HG03354 (cell line): ENCODE measurements around the gene CSNK2B.
"Not testable (repeated sequence)": the region's sequence is repeated elsewhere in the genome, so short reads cannot be mapped to it uniquely, and the experiment has no call there.

ENCODE experiments used
- ATAC-seq: cut with Tn5 transposase; IDR thresholded peaks from one replicate; pipeline ENCODE4 v1.9.1; 2021; ENCODE audit warnings: mild to moderate bottlenecking; ENCODE audit not compliant: unreplicated experiment, poor library complexity, severe bottlenecking

CSNK2B gene

GRCh38 chr6:31707701-31708100 is 41.8 kb downstream of the CSNK2B start:
- ATAC-seq, result no peak

GRCh38 chr6:31708224-31708623 is 42.3 kb downstream of the CSNK2B start:
- no peak for ATAC-seq

GRCh38 chr6:31709157-31709556 is 43.3 kb downstream of the CSNK2B start:
- not testable (repeated sequence) for ATAC-seq

- ATAC-seq, result no peak
These were observed 44.8 kb downstream of the CSNK2B start for GRCh38 chr6:31710523-31711219.

GRCh38 chr6:31711233-31711632 is 45.4 kb downstream of the CSNK2B start:
- no peak for ATAC-seq

- ATAC-seq, result no peak
These were observed 46.4 kb downstream of the CSNK2B start for GRCh38 chr6:31712296-31712695.

- ATAC-seq, result no peak
These were observed 47.6 kb downstream of the CSNK2B start for GRCh38 chr6:31713465-31713864.

GRCh38 chr6:31713991-31714684 is 48.3 kb downstream of the CSNK2B start:
- ATAC-seq, result no peak

- no peak for ATAC-seq
These were observed 49.4 kb downstream of the CSNK2B start, which contains the start of gene LY6G6D for GRCh38 chr6:31715022-31715958. LY6G6D (plus strand) TSS chr6:31715348; CDS start chr6:31715356, 8 bp downstream.

GRCh38 chr6:31717499-31718222 is 51.8 kb downstream of the CSNK2B start:
- ATAC-seq, result no peak

GRCh38 chr6:31718265-31718664 is 52.4 kb downstream of the CSNK2B start:
- no peak for ATAC-seq

- ATAC-seq, result no peak
These were observed 53.1 kb downstream of the CSNK2B start for GRCh38 chr6:31719001-31719400.
